ENCODE data around the gene CHGA.

The CHGA gene

GRCh38 chr14:92916201-92916600 is 6.7 kb upstream of the CHGA start:
- no peak for TF ChIP-seq CTCF (IDR thresholded peaks at IDR 0.05; ENCODE audit: insufficient read depth, low read depth, low read length, missing control alignments)
- no peak for DNase-seq (ENCODE audit: low read depth)

GRCh38 chr14:92917041-92917940 is 5.7 kb upstream of the CHGA start:
- no peak overlapping the region for H3K4me3 ChIP-seq (ENCODE audit: low read depth, low read length)
- no peak for TF ChIP-seq CTCF (IDR thresholded peaks at IDR 0.05; ENCODE audit: insufficient read depth, low read depth, low read length, missing control alignments)
- no peak for DNase-seq (ENCODE audit: low read depth)

More at GRCh38 chr14:92916201-92916600, 6.7 kb upstream of the CHGA start:
- no peak overlapping the region for H3K4me3 ChIP-seq (ENCODE audit: low read depth, low read length)

GRCh38 chr14:92917956-92918355 is 5.0 kb upstream of the CHGA start:
- no peak for DNase-seq (ENCODE audit: low read depth)
- no peak for TF ChIP-seq CTCF (IDR thresholded peaks at IDR 0.05; ENCODE audit: insufficient read depth, low read depth, low read length, missing control alignments)
- no peak overlapping the region for H3K4me3 ChIP-seq (ENCODE audit: low read depth, low read length)

GRCh38 chr14:92920001-92920400 is 2.9 kb upstream of the CHGA start:
- DNase-seq (ENCODE audit: low read depth) = no peak
- no peak for TF ChIP-seq CTCF (IDR thresholded peaks at IDR 0.05; ENCODE audit: insufficient read depth, low read depth, low read length, missing control alignments)
- H3K4me3 ChIP-seq (ENCODE audit: low read depth, low read length) = no peak overlapping the region

GRCh38 chr14:92922155-92922735 is 705 bp upstream of the CHGA start:
- no peak overlapping the region for H3K4me3 ChIP-seq (ENCODE audit: low read depth, low read length)

GRCh38 chr14:92923744-92924103 is 774 bp downstream of the CHGA start:
- H3K4me3 ChIP-seq (ENCODE audit: low read depth, low read length) = no peak overlapping the region
- no peak for DNase-seq (ENCODE audit: low read depth)

More at GRCh38 chr14:92922155-92922735, 705 bp upstream of the CHGA start:
- TF ChIP-seq CTCF (IDR thresholded peaks at IDR 0.05; ENCODE audit: insufficient read depth, low read depth, low read length, missing control alignments) = no peak
- no peak for DNase-seq (ENCODE audit: low read depth)

More at GRCh38 chr14:92923744-92924103, 774 bp downstream of the CHGA start:
- TF ChIP-seq CTCF (IDR thresholded peaks at IDR 0.05; ENCODE audit: insufficient read depth, low read depth, low read length, missing control alignments) = no peak
